ENCODE results near the gene SAP30L.

DNA sequence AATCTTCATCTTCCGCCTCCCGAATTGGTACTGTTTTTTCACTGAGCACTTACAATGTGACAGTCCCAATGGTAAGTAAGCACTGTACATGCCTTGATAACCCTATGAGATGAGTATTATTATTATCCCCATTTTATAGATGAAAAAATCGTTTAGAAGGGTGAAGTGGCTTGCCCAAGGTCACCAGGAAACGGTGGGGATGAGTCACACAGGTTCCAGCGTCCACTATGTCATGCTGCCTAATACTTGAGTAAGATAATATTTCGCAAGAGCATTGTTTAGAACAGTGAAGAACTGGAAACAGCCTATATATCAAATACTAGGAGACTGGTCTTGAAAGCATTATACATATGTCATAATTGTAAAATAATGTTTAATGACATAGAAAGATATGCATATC lies 19.4 kb downstream of the SAP30L start:
- TF ChIP-seq, protein P1, sequence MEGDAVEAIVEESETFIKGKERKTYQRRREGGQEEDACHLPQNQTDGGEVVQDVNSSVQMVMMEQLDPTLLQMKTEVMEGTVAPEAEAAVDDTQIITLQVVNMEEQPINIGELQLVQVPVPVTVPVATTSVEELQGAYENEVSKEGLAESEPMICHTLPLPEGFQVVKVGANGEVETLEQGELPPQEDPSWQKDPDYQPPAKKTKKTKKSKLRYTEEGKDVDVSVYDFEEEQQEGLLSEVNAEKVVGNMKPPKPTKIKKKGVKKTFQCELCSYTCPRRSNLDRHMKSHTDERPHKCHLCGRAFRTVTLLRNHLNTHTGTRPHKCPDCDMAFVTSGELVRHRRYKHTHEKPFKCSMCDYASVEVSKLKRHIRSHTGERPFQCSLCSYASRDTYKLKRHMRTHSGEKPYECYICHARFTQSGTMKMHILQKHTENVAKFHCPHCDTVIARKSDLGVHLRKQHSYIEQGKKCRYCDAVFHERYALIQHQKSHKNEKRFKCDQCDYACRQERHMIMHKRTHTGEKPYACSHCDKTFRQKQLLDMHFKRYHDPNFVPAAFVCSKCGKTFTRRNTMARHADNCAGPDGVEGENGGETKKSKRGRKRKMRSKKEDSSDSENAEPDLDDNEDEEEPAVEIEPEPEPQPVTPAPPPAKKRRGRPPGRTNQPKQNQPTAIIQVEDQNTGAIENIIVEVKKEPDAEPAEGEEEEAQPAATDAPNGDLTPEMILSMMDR (conservative IDR thresholded peaks at IDR 0.05; ENCODE audit: low read depth, low read length): no peak
- TF ChIP-seq CEBPB (IDR thresholded peaks at IDR 0.05; ENCODE audit: low read depth, low read length) (peak; percentile 97), SMC3 (IDR thresholded peaks at IDR 0.05; ENCODE audit: low read depth, low read length) (no peak), FOS (IDR thresholded peaks at IDR 0.05; ENCODE audit: low read depth, low read length) (peak; percentile 62), POLR2A (IDR thresholded peaks at IDR 0.05; ENCODE audit: low read depth, low read length) (no peak), RFX5 (IDR thresholded peaks at IDR 0.05; ENCODE audit: low read depth, low read length) (no peak)

All from IMR-90 (cell line).